Measurements from ENCODE around the gene SMG9.

- no peak for TF ChIP-seq CTCF (IDR thresholded peaks at IDR 0.05 in 4 of 5, conservative IDR thresholded peaks at IDR 0.05 in 1 of 5)
- TF ChIP-seq POLR2A (IDR thresholded peaks at IDR 0.05) = no peak
Measured at GRCh38 chr19:43719918-43720317, 34.8 kb downstream of the SMG9 start.

Measured in gastrocnemius medialis (tissue), 4 donors.